IMR-90 (cell line): ENCODE measurements around the gene CRYBG2. TPM values are rescaled to one million over a fixed set of nuclear protein-coding genes. Genes with fewer than 3 reads are reported as not detected.

ENCODE experiments used
- ATAC-seq: fragments of 200-7000 bp; cut with Tn5 transposase; 2 replicates; pipeline ENCODE4 v1.9.1; 2020; ENCODE audit warnings: low read depth, mild to moderate bottlenecking, moderate library complexity
- BruUV-seq: library from RNA; stranded (reverse); fragments of 400-500 nt; replicated peaks from 2 replicates; lab custom pipeline; 2021; lab: Mats Ljungman, UMichigan
- CTCF ChIA-PET: fragments of 300-600 bp; formaldehyde crosslinking; extraction: SDS; loops from one replicate; lab custom pipeline; 2021; ENCODE audit warnings: antibody characterized with exemption; lab: Yijun Ruan, JAX
- POLR2A ChIA-PET: fragments of 300-600 bp; sonication (Branson Sonifier 250); formaldehyde crosslinking; loops from one replicate; lab custom pipeline; 2022; ENCODE audit warnings: antibody characterized with exemption; ENCODE audit not compliant: unreplicated experiment; lab: Charles Lee
- DNase-seq: peaks from one replicate; pipeline ENCODE4 v3.0.0; 2013
- H2AFZ ChIP-seq: replicated peaks from 2 replicates; pipeline ENCODE3; 2013; ENCODE audit warnings: low read length, mild to moderate bottlenecking; ENCODE audit not compliant: poor library complexity
- H2AK5ac ChIP-seq: 2 replicates; pipeline ENCODE4 v1.6.1; 2013; ENCODE audit warnings: low read depth, low read length, inconsistent platforms
- H2AK9ac ChIP-seq: replicated peaks from 2 replicates; pipeline ENCODE3; 2013; ENCODE audit warnings: mild to moderate bottlenecking, low read depth, low read length, moderate library complexity; ENCODE audit not compliant: poor library complexity
- H2BK120ac ChIP-seq: 2 replicates; pipeline ENCODE4 v1.6.1; 2013; ENCODE audit warnings: low read depth, low read length, inconsistent platforms
- H2BK15ac ChIP-seq: 3 replicates; pipeline ENCODE4 v1.6.1; 2013; ENCODE audit warnings: low read depth, low read length, inconsistent platforms
- H2BK20ac ChIP-seq: 2 replicates; pipeline ENCODE4 v1.6.1; 2013; ENCODE audit warnings: low read depth, mild to moderate bottlenecking, inconsistent platforms, low read length, moderate library complexity
- H2BK5ac ChIP-seq: 2 replicates; pipeline ENCODE4 v1.6.1; 2013; ENCODE audit warnings: mild to moderate bottlenecking, low read depth, low read length, inconsistent platforms; ENCODE audit not compliant: poor library complexity, severe bottlenecking
- H3K14ac ChIP-seq: replicated peaks from 2 replicates; pipeline ENCODE4 v1.6.1; 2013; ENCODE audit warnings: low read depth, low read length, inconsistent platforms
- H3K18ac ChIP-seq: 2 replicates; pipeline ENCODE4 v1.6.1; 2013; ENCODE audit warnings: low read depth, low read length, control low read depth
- H3K23ac ChIP-seq: 2 replicates; pipeline ENCODE4 v1.6.1; 2013; ENCODE audit warnings: low read depth, low read length, inconsistent platforms
- H3K27ac ChIP-seq: 2 replicates; pipeline ENCODE4 v1.5.1; 2013; ENCODE audit warnings: mild to moderate bottlenecking, control low read depth, low read length; ENCODE audit not compliant: insufficient read depth
- H3K27me3 ChIP-seq: 2 replicates; pipeline ENCODE4 v1.6.1; 2013; ENCODE audit warnings: low read length; ENCODE audit not compliant: control insufficient read depth, insufficient read depth
- H3K36me3 ChIP-seq: 2 replicates; pipeline ENCODE4 v1.6.1; 2013; ENCODE audit warnings: low read length, mixed read lengths; ENCODE audit not compliant: control insufficient read depth, insufficient read depth
- H3K4ac ChIP-seq: 2 replicates; pipeline ENCODE4 v1.6.1; 2013; ENCODE audit warnings: low read depth, low read length, inconsistent platforms
- H3K4me1 ChIP-seq: 2 replicates; pipeline ENCODE4 v1.6.1; 2013; ENCODE audit warnings: low read length, mixed read lengths; ENCODE audit not compliant: control insufficient read depth, insufficient read depth
- H3K4me2 ChIP-seq: 2 replicates; pipeline ENCODE4 v1.6.1; 2013; ENCODE audit warnings: low read depth, mild to moderate bottlenecking, control low read depth, low read length, moderate library complexity
- H3K4me3 ChIP-seq: 2 replicates; pipeline ENCODE4 v1.5.1; 2013; ENCODE audit warnings: low read depth, mild to moderate bottlenecking, control low read depth, low read length, moderate library complexity; ENCODE audit not compliant: insufficient read depth
- H3K56ac ChIP-seq: 2 replicates; pipeline ENCODE4 v1.6.1; 2013; ENCODE audit warnings: low read length, inconsistent platforms; ENCODE audit not compliant: insufficient read depth; ENCODE audit errors: extremely low read depth
- H3K79me1 ChIP-seq, 2 experiments: 2 replicates each; pipeline ENCODE4 v1.6.1; 2013; ENCODE audit warnings: low read length in 2 of 2, inconsistent platforms in 1 of 2, low read depth in 1 of 2
- H3K9ac ChIP-seq: 2 replicates; pipeline ENCODE4 v1.6.1; 2013; ENCODE audit warnings: low read depth, low read length, control low read depth
- H3K9me1 ChIP-seq: 2 replicates; pipeline ENCODE4 v1.6.1; 2013; ENCODE audit warnings: low read length, inconsistent platforms; ENCODE audit not compliant: insufficient read depth
- H3K9me3 ChIP-seq: 2 replicates; pipeline ENCODE4 v1.6.1; 2013; ENCODE audit warnings: low read length; ENCODE audit not compliant: control insufficient read depth, insufficient read depth
- H4K20me1 ChIP-seq: 2 replicates; pipeline ENCODE4 v1.6.1; 2013; ENCODE audit warnings: low read length, inconsistent platforms; ENCODE audit not compliant: insufficient read depth
- H4K5ac ChIP-seq: 2 replicates; pipeline ENCODE4 v1.6.1; 2013; ENCODE audit warnings: mild to moderate bottlenecking, low read depth, low read length, control low read depth
- H4K8ac ChIP-seq, 2 experiments: 2 replicates each; pipeline ENCODE4 v1.6.1; 2013; ENCODE audit warnings: low read depth in 2 of 2, low read length in 2 of 2, control low read depth in 1 of 2, inconsistent platforms in 1 of 2
- H4K91ac ChIP-seq: 2 replicates; pipeline ENCODE4 v1.6.1; 2013; ENCODE audit warnings: low read depth, low read length, inconsistent platforms; ENCODE audit not compliant: insufficient read depth
- MAZ ChIP-seq: IDR thresholded peaks from 2 replicates; pipeline ENCODE4 v1.6.1; 2012; ENCODE audit warnings: low read depth, mild to moderate bottlenecking, low read length, improper control_type of control experiment, moderate library complexity, borderline replicate concordance
- WGBS, 2 experiments: methylation state at CpG; one replicate each; pipeline versions ENCODE4 v1.1.5 to v1.1.7; 2013; ENCODE audit warnings: missing lambda C conversion rate in 2 of 2; ENCODE audit not compliant: insufficient read length in 1 of 2; ENCODE audit errors: extremely low coverage in 2 of 2; 5-methylcytosine and 5-hydroxymethylcytosine counted together
- dilution Hi-C: fragments of 300-500 bp; cut with HindIII; formaldehyde crosslinking; loops from one replicate; pipeline ENCODE4 v1.14.3; 2018; ENCODE audit warnings: low sequenced_read_pairs; ENCODE audit not compliant: unreplicated experiment
- in situ Hi-C: fragments of 300-500 bp; cut with MboI; formaldehyde crosslinking; loops from 3 replicates; pipeline ENCODE4 v1.14.3; 2019; ENCODE audit warnings: low sequenced_read_pairs, inconsistent platforms, mixed read lengths
- intact Hi-C: fragments of 100-400 bp; cut with micrococcal nuclease; formaldehyde crosslinking; loops from 2 replicates; pipeline ENCODE4 v1.10.0; 2022
- polyA plus RNA-seq, 3 experiments: library from polyadenylated mRNA; depleted of rRNA; stranded (reverse); fragments of >200 nt; gene quantifications; 2 replicates each; pipeline ENCODE4 v1.2.3, GENCODE V29; 2012; ENCODE audit warnings: low replicate concordance in 1 of 3
- total RNA-seq: library from RNA; depleted of rRNA; stranded (reverse); fragments of >200 nt; gene quantifications from 2 replicates; pipeline ENCODE4 v1.2.3, GENCODE V29; 2012

The CRYBG2 gene
- total and polyA plus RNA-seq, 2 of the 4 experiments (the other 2 are of a cell fraction) = not detected

DNA sequence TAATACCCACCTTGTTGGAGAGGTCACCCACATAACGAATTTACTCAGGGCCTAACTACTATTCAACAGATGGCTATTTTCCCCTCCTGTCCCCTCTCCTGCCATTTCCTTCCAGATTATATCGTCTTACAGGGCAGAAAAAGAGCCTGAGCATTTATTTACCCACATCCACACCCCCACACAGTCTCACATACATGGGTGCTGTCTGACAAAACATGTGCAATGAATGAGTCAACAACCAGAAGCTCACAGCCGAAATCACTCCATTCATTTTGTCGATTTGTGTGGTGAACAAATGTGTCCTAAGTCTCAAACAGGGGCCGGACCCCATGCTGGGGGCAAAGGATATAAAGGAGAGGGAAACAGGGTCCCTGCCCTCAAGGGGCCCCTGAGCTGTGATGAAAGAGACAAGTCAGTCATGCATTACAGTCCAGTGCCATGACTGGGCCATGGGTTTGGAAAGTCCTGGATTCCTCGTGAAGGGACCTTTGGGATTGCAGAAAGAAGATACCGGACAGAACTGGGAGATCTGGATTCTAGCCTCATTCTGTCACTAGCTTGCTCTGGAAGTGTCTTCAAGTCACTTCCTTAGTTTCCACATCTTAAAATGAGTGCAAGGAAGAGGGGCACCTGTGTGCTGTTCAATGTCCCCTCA, 35.0 kb upstream of the CRYBG2 start:
- H3K4me2 ChIP-seq = no peak overlapping the region
- H3K18ac ChIP-seq = no peak overlapping the region
- no peak overlapping the region for H2BK120ac ChIP-seq
- no peak overlapping the region for H2BK5ac ChIP-seq
- dilution Hi-C loops = no loop called here
- H3K27ac ChIP-seq = no peak overlapping the region
- H3K79me1 ChIP-seq = no peaks in the 10 kb centered on the region
- H4K91ac ChIP-seq = no peak overlapping the region
- H4K20me1 ChIP-seq = no peaks in the 10 kb centered on the region
- intact Hi-C loops = no loop called here
- ATAC-seq = no peak
- CTCF ChIA-PET = no interaction called here
- no peak overlapping the region for H3K23ac ChIP-seq
- no peak overlapping the region for H2BK20ac ChIP-seq
- H4K8ac ChIP-seq = no peak overlapping the region
- no peaks in the 10 kb centered on the region for H3K9me3 ChIP-seq
- no peak overlapping the region for H3K4ac ChIP-seq
- no peak overlapping the region for H3K56ac ChIP-seq
- in situ Hi-C loops = no loop called here
- peaks cover 2% of the 10 kb centered on the region; the same call in 1 of the 2 replicates for H3K27me3 ChIP-seq
- POLR2A ChIA-PET = no interaction called here
- H3K36me3 ChIP-seq = no peaks in the 10 kb centered on the region
- no CpG with 5 or more reads among the region's 7 CpGs for WGBS, 2 experiments
- peaks cover 2% of the 10 kb centered on the region for H3K4me1 ChIP-seq
- DNase-seq = peak; percentile 41
- H2AFZ ChIP-seq = no peak overlapping the region
- H3K4me3 ChIP-seq = no peak overlapping the region
- H4K5ac ChIP-seq = no peak overlapping the region
- H2AK9ac ChIP-seq = peak overlapping the region; percentile 60
- BruUV-seq = no TSS peak
- no peaks in the 10 kb centered on the region for H3K9me1 ChIP-seq
- no peak overlapping the region for H3K14ac ChIP-seq
- TF ChIP-seq MAZ = no peak
- no peak overlapping the region; the same call in 1 of the 2 replicates for H2AK5ac ChIP-seq
- no peak overlapping the region for H2BK15ac ChIP-seq
- no peak overlapping the region for H3K9ac ChIP-seq
